GM12892 (cell line): Measurements from ENCODE around the gene CCDC71.

Experiments
- POLR2A ChIP-seq: IDR thresholded peaks from 2 replicates; pipeline ENCODE4 v1.6.1; 2011; ENCODE audit warnings: low read depth, low read length, control low read depth
- TAF1 ChIP-seq: IDR thresholded peaks from 2 replicates; pipeline ENCODE4 v1.6.1; 2011; ENCODE audit warnings: low read depth, mild to moderate bottlenecking, control low read depth, low read length, borderline replicate concordance

- TF ChIP-seq TAF1 (no peak), POLR2A (no peak)
Observed at GRCh38 chr3:49166752-49167556, 823 bp upstream of the CCDC71 start.
